NB4 (cell line): ENCODE data around the gene KRTAP13-3.

Experiments used
- CTCF ChIP-seq: IDR thresholded peaks from one replicate; pipeline ENCODE4 v1.5.1; 2012; ENCODE audit warnings: low read depth, low read length
- MAX ChIP-seq: IDR thresholded peaks from 2 replicates; pipeline ENCODE4 v1.6.1; 2011; ENCODE audit warnings: low read depth, low read length
- MYC ChIP-seq: IDR thresholded peaks from 2 replicates; pipeline ENCODE4 v1.6.1; 2011; ENCODE audit warnings: low read depth, low read length
- POLR2A ChIP-seq: IDR thresholded peaks from 2 replicates; pipeline ENCODE4 v1.6.1; 2011; ENCODE audit warnings: mild to moderate bottlenecking; ENCODE audit not compliant: insufficient read length; ENCODE audit errors: extremely low read depth

GRCh38 chr21:30463713-30464112 lies 38.0 kb upstream of the KRTAP13-3 start:
- peak; percentile 58 for TF ChIP-seq CTCF
- TF ChIP-seq MAX: no peak
- no peak for TF ChIP-seq POLR2A
- no peak for TF ChIP-seq MYC
